ENCODE results near the gene DPP3.
A peak's percentile ranks its signal among the peaks of the same experiment; 100 is the strongest.

Gene DPP3

GRCh38 chr11:66488957-66489356 lies 8.7 kb downstream of the DPP3 start:
- DNase-seq: no peak

- DNase-seq: no peak
Observed at GRCh38 chr11:66489636-66490035, 9.4 kb downstream of the DPP3 start.

DNA sequence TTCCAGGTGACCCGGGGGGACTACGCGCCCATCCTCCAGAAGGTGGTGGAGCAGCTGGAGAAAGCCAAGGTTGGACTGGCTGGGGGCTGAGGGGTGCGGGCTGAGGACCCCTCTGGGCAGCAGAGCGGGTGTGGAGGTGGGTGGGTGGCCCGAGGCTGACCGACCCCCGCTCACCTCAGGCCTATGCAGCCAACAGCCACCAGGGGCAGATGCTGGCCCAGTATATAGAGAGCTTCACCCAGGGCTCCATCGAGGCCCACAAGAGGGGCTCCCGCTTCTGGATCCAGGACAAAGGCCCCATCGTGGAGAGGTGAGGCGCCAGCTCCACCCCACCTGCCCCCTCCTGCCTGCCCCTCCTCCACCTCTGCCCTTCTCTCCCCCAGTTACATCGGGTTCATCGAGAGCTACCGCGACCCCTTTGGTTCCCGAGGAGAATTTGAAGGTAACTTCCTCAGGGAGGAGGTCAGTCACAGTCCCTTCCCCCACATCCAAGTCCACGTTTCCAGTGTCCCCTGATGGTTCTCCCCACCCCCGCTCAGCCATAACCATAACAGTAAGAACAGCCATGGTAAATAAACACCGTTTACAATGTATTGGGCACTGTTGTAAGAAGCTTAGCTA lies 11.2 kb downstream of the DPP3 start:
- no peak for DNase-seq

DNA sequence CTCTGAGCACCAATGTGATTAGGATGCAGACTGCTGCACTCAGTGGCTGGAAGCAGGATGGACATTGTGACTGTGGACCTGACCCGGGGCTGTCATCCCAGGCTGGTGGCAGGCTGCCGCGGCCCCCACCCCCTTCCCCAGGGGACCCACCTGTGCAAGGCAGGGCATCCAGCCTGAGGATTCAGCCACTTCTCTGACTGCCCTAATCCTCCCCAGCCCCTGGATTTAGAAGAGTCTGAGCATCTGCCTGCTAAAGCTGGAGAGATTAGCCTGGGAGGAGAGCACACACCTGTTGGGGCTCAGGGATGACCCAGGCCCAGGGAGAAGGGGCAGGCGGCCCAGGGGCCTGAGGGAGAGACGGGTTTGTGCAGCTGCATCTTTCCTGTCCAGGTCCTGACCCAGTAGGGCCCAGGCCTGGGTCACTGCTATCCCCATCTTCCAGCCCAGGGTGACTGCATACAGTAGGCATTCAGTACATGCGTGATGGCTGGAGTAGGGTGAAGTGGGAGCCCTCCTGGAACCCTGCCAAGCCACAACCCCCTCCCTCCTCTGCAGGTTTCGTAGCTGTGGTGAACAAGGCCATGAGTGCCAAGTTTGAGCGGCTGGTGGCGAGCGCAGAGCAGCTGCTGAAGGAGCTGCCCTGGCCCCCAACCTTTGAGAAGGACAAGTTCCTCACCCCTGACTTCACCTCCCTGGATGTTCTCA lies 12.1 kb downstream of the DPP3 start:
- DNase-seq: no peak

- DNase-seq: no peak
Observed at GRCh38 chr11:66493130-66493529, 12.9 kb downstream of the DPP3 start.

DNA sequence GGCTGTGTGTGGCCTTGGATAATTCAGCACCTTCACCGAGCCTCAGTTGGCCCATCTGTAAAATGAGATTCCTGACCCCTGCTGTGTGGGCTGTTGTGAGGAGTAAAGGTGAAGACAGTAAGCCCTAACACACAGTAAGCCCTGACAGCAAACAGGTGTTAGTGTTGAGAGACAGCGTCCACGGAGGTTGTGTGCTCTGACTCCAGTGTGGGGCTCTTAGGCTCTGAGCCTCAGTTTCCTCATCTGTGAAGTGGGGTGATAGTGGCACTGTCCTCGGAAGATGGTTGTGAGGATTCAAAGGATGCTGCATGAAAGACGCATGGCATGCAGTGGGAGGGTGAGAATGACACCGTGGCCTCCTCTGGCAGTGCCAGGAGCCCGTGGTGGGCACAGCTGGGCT lies 14.2 kb downstream of the DPP3 start:
- no peak for DNase-seq

DNA sequence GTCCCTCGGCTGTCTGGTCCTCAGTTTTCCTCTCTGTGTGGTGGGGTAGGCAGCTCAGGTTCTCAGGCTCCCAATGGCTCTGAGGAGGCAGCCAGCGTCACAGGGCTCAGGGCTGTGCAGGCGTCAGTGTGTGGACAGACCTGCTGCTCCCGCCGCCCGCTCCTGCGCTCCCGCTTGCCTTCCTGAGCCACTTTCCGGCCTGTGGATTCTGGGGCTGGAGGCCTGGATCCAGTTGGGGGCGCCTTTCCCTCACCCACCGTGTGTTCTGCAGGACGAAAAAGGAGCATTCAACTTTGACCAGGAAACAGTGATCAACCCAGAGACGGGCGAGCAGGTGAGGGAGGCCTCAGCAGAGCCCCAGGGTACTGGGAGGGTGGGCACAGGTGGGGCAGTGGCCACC lies 14.7 kb downstream of the DPP3 start:
- DNase-seq: no peak

DNA sequence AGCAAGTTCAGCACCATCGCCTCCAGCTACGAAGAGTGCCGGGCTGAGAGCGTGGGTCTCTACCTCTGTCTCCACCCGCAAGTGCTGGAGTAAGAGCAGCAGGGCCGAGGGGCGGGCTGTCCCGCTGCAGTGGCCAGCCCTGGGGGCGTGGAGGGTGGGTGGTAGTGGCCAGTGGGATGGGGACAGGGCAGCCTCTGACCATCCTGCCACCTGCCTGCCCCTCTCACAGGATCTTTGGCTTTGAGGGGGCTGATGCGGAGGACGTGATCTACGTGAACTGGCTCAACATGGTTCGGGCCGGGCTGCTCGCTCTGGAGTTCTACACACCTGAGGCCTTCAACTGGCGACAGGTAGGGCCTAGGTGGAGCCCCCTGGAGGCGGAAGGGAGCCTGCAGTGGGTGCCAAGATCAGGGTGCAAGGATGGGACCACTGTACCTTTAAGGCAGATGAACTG lies 15.2 kb downstream of the DPP3 start:
- no peak for DNase-seq

GRCh38 chr11:66497206-66497605 lies 17.0 kb downstream of the DPP3 start:
- no peak for DNase-seq

- no peak for DNase-seq
Observed at GRCh38 chr11:66498506-66498905, 18.3 kb downstream of the DPP3 start.

DNA sequence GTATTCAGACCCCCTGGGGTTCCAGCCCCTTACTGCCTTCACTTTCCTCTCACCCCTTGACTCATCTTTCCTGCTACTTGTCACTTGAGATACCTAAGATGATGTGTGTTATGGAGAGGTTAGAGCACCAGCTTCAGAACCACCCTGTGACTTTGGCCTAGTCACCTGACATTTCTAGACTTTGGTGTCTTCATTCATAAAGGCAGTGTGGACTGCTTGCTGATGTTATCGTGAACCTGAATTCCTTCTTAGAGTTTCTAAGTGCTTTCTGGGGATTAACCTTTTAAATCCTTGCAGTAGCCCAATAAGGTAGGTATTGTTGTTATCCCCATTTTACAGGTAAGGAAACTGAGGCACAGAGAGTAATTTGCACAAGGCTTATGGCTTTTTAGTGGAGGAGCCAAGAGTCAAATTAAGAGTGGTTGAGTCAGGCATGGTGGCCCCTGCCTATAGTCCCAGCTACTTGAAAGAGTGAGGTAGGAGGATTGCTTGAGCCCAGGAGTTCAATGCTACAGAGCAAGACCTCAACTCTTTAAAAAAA lies 25.1 kb downstream of the DPP3 start:
- DNase-seq: no peak

- no peak for DNase-seq
Observed at GRCh38 chr11:66509131-66509561, 28.9 kb downstream of the DPP3 start.

DNA sequence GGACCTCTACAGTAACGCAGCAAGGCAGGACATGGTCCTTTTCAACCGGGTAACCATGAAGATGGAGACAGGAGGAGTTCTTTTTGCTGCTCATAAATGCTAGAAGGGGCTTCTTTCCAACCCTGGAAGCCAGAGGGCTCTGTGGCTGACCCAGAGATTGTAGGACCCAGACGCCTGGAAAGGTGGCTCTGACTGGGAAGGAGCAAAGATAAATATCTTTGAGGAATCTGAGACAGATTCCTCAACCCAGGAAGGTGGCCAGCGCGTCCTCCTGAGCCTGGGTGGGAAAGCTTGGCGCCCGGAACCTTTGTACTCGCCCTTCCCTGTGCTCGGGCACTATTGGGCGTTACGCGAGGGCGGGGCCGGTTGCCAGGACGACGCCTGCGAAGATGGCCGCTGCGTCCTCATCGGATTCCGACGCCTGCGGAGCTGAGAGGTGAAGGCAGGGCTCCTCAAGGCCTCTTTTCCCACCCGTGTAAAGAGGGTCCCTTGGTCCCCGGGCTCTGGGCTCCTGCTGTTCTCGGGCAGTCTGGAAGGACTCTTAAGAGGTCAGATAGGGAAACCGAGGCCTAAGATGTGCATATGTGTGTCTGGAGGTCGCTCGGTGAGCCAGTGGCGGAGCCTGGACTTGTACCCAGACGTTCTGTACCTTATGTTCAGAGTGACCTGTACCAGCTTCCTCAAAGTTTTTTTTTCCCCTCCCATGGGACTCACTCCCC lies 30.2 kb downstream of the DPP3 start, which contains the start of gene BBS1:
Gene BBS1, plus strand, starts transcription at position 365 of the 719 bp plus-strand sequence. Its CDS starts 25 bp downstream, at position 390.
- peak; percentile 83 for DNase-seq

- DNase-seq: no peak
Observed at GRCh38 chr11:66510990-66511339, 30.7 kb downstream of the DPP3 start.

GRCh38 chr11:66523611-66524010 lies 43.4 kb downstream of the DPP3 start:
- DNase-seq: no peak

- no peak for DNase-seq
Observed at GRCh38 chr11:66524304-66525040, 44.2 kb downstream of the DPP3 start.

- no peak for DNase-seq
Observed at GRCh38 chr11:66529069-66529468, 48.8 kb downstream of the DPP3 start.

DNA sequence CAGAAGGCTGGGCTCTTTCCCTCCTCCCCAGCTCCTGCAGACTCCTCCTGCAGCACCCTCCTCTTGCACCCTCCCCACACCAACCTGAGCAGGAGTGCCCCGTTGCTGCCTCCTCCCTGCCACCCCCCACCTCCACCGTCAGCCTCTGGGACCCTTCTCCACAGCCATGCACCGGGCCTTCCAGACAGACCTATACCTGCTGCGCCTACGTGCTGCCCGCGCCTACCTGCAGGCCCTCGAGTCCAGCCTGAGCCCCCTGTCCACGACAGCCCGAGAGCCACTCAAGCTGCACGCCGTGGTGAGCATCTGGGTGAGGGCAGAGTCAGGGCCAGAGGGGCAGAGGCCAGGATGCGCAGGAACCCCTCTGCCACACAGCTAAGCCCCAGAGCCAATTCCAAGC lies 49.4 kb downstream of the DPP3 start:
- no peak for DNase-seq

DNA sequence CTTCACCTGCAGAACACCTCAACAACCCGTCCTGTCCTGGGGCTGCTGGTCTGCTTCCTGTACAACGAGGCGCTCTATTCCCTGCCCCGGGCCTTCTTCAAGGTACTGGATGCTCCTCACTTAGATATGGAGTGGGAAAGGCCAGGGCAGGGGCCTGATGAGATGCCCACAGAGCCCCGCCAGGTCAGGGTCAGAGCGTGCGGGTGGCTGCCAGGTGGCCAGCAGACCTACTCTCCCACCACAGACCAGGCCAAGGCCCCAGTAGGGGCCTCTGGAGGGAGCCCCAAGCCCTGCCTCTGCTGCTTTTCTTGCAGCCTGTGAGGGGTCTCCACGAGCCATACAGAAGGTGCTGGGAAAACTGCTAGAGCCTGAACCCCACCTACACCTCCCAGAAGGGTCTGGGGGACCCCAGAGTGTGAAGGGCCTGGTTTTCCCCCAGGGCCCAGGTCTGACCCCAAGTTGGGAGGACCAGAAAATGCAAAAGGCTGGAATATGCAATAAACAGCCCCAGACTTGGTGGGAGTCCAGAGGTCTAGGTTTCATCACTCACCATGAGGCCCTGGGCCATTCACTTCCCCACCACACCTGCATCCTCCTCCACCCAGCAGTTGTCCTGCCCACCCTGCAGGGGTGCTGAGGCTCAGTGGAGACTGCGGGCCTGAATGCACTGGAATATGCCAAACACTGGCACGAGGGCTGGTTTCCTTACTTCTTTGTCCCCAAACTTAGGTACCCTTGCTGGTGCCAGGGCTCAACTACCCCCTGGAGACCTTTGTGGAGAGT lies 50.9 kb downstream of the DPP3 start:
- DNase-seq: no peak

GRCh38 chr11:66531841-66532240 lies 51.6 kb downstream of the DPP3 start:
- DNase-seq: no peak

DNA sequence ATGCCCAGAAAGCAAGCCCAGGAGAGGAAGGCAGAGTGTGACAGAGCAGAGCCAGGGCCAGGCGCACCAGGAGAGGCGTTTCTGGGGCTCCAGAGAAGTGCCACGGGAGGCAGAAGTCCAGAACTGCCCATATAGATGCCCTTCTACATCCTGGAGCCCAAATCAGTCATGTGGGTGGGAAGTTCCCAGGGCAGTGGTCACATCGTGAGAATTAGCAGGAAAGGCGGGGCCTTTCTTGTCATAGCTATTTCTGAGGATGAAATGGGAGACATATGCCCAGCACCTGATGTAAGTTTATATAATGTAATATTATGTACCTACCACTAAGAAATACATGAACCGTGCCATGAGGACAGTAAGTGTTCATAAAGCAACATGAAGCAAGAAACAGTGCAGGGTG lies 52.5 kb downstream of the DPP3 start:
- no peak for DNase-seq

DNA sequence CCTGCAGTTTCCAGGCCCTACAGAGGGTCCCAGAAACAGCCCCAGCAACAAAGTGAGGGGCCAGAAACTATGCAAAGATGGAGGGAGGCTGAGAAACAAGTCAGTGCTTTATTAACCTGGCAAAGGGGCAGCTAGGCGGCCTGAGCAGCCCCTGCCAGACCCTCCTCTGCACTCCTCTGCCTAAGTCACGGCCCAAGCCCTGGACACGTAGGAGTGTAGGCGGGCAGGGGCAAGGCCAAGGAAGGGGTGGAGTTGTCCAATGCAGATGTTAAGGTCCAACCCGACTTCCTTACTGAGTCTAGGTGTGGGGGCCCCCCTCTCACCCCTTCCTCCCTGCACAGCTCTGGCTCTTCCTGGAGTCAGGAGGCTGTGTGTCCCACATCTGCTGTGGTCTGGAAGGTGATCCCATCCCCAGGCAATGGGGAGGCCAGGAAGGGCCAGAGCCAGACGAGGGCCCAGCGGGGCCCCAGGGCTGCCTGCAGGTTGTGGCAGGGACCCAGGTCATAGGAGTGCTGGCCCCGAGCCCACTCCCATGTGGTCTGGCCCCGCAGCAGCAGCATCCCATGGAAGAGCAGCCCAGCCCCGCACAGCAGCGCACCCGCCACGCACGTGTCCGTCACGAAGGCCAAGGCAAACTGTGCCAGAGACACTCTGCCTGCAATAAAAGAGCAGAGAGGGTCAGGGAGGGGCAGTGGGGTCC lies 59.1 kb downstream of the DPP3 start:
- no peak for DNase-seq

Measured in CD4-positive, alpha-beta T cell treated with Interleukin-12 subunit alpha and Interleukin-12 subunit beta, for 1 hour (primary cell).